ENCODE measurements around the gene RPL34.
A peak's percentile ranks its signal among the peaks of the same experiment; 100 is the strongest.
"Not testable (repeated sequence)": the region's sequence is repeated elsewhere in the genome, so short reads cannot be mapped to it uniquely, and the experiment has no call there.

RPL34 gene

GRCh38 chr4:108620101-108620932 lies at the start of gene RPL34:
Gene RPL34 (plus strand): TSS chr4:108620576. CDS start chr4:108621960, 1,384 bp downstream.
- peak; percentile 97 to 98 for DNase-seq

GRCh38 chr4:108570993-108571569 lies 49.3 kb upstream of the RPL34 start:
- DNase-seq: no peak

- no peak for DNase-seq
Observed at GRCh38 chr4:108574402-108574801, 46.0 kb upstream of the RPL34 start.

GRCh38 chr4:108581083-108581482 lies 39.3 kb upstream of the RPL34 start:
- DNase-seq: no peak

GRCh38 chr4:108586778-108587177 lies 33.6 kb upstream of the RPL34 start:
- DNase-seq: no peak

GRCh38 chr4:108588878-108589277 lies 31.5 kb upstream of the RPL34 start:
- no peak for DNase-seq

- DNase-seq: no peak
Observed at GRCh38 chr4:108589961-108590360, 30.4 kb upstream of the RPL34 start.

GRCh38 chr4:108590776-108591175 lies 29.6 kb upstream of the RPL34 start:
- DNase-seq: no peak

- no peak for DNase-seq
Observed at GRCh38 chr4:108592674-108592986, 27.7 kb upstream of the RPL34 start.

- not testable (repeated sequence) for DNase-seq
Observed at GRCh38 chr4:108594296-108594695, 26.1 kb upstream of the RPL34 start.

GRCh38 chr4:108596344-108596743 lies 24.0 kb upstream of the RPL34 start:
- DNase-seq: no peak

- DNase-seq: no peak
Observed at GRCh38 chr4:108601106-108601505, 19.3 kb upstream of the RPL34 start.

GRCh38 chr4:108601532-108601931 lies 18.8 kb upstream of the RPL34 start:
- no peak for DNase-seq

- DNase-seq: no peak
Observed at GRCh38 chr4:108602163-108602562, 18.2 kb upstream of the RPL34 start.

GRCh38 chr4:108607079-108607815 lies 13.1 kb upstream of the RPL34 start:
- no peak for DNase-seq

GRCh38 chr4:108611365-108611764 lies 9.0 kb upstream of the RPL34 start:
- no peak for DNase-seq

GRCh38 chr4:108612365-108612764 lies 8.0 kb upstream of the RPL34 start:
- DNase-seq: no peak

- peak in 1 of 2 experiments; percentile 31 for DNase-seq
Observed at GRCh38 chr4:108619372-108620100, 840 bp upstream of the RPL34 start.

GRCh38 chr4:108620933-108621905 lies 843 bp downstream of the RPL34 start:
- DNase-seq: no peak

GRCh38 chr4:108622022-108622421 lies 1.6 kb downstream of the RPL34 start:
- DNase-seq: no peak

GRCh38 chr4:108622828-108623227 lies 2.5 kb downstream of the RPL34 start:
- DNase-seq: no peak

Data from Kasumi-1 (cell line).